TTC549 (cell line): Measurements from ENCODE around the gene GRIK2.

Experiments
- FAIRE-seq: peaks from 2 replicates; lab custom pipeline; 2012; peaks lifted over from hg19 to GRCh38; lab: Jason Lieb, UNC

Gene GRIK2

GRCh38 chr6:101907356-101908217 lies 514.1 kb downstream of the GRIK2 start:
- FAIRE-seq, result no peak

- FAIRE-seq, result no peak
Observed at GRCh38 chr6:101909366-101909765, 515.9 kb downstream of the GRIK2 start.

- FAIRE-seq, result no peak
Observed at GRCh38 chr6:101912311-101912710, 518.8 kb downstream of the GRIK2 start.

GRCh38 chr6:101918471-101918870 lies 525.0 kb downstream of the GRIK2 start:
- FAIRE-seq, result no peak

GRCh38 chr6:101921829-101922450 lies 528.4 kb downstream of the GRIK2 start:
- no peak for FAIRE-seq

GRCh38 chr6:101926149-101926925 lies 532.8 kb downstream of the GRIK2 start:
- FAIRE-seq, result no peak

- FAIRE-seq, result no peak
Observed at GRCh38 chr6:101931766-101932165, 538.3 kb downstream of the GRIK2 start.

- FAIRE-seq, result no peak
Observed at GRCh38 chr6:101932704-101933103, 539.2 kb downstream of the GRIK2 start.

- no peak for FAIRE-seq
Observed at GRCh38 chr6:101935732-101936131, 542.2 kb downstream of the GRIK2 start.

GRCh38 chr6:101936516-101936915 lies 543.0 kb downstream of the GRIK2 start:
- FAIRE-seq, result no peak

GRCh38 chr6:101937108-101937507 lies 543.6 kb downstream of the GRIK2 start:
- FAIRE-seq, result no peak

GRCh38 chr6:101940391-101940790 lies 546.9 kb downstream of the GRIK2 start:
- FAIRE-seq, result no peak

- no peak for FAIRE-seq
Observed at GRCh38 chr6:101956961-101957360, 563.5 kb downstream of the GRIK2 start.

GRCh38 chr6:101961357-101961756 lies 567.8 kb downstream of the GRIK2 start:
- no peak for FAIRE-seq

- no peak for FAIRE-seq
Observed at GRCh38 chr6:101980924-101981323, 587.4 kb downstream of the GRIK2 start.

GRCh38 chr6:101986476-101986875 lies 593.0 kb downstream of the GRIK2 start:
- no peak for FAIRE-seq

GRCh38 chr6:101992286-101992685 lies 598.8 kb downstream of the GRIK2 start:
- FAIRE-seq, result no peak

- no peak for FAIRE-seq
Observed at GRCh38 chr6:101994521-101994920, 601.0 kb downstream of the GRIK2 start.

- FAIRE-seq, result no peak
Observed at GRCh38 chr6:102015431-102015830, 621.9 kb downstream of the GRIK2 start.

GRCh38 chr6:102022281-102022680 lies 628.8 kb downstream of the GRIK2 start:
- no peak for FAIRE-seq

GRCh38 chr6:102022803-102023202 lies 629.3 kb downstream of the GRIK2 start:
- no peak for FAIRE-seq

GRCh38 chr6:102023977-102024657 lies 630.6 kb downstream of the GRIK2 start:
- no peak for FAIRE-seq
